NCI-H146 (cell line): ENCODE results near the gene TMEM51.

ENCODE experiments used
- DNase-seq: peaks from one replicate; lab custom pipeline; 2025; lab: John Stamatoyannopoulos, UW

The TMEM51 gene

DNA sequence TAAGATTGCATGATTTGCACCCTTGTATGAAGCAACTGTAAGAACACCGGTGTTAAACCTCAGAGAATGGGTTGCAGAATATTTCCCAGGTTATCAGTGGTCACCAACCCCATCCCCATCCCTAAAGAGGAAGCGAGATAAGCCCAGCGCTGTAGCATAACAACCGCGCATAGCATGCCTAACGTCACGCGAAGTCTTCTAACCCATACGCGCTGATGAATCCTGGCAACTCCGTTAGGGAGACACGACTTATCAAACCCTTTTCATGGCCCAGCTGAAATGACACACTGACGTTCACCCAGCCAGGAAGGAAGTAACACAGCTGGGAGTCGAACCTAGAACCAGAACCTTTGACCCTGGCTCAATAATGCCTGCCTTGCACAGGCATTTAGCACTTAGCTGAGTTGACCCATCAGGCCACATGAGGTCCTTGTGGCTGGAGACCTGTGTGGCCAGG, 24.2 kb downstream of the TMEM51 start:
- no peak for DNase-seq

DNA sequence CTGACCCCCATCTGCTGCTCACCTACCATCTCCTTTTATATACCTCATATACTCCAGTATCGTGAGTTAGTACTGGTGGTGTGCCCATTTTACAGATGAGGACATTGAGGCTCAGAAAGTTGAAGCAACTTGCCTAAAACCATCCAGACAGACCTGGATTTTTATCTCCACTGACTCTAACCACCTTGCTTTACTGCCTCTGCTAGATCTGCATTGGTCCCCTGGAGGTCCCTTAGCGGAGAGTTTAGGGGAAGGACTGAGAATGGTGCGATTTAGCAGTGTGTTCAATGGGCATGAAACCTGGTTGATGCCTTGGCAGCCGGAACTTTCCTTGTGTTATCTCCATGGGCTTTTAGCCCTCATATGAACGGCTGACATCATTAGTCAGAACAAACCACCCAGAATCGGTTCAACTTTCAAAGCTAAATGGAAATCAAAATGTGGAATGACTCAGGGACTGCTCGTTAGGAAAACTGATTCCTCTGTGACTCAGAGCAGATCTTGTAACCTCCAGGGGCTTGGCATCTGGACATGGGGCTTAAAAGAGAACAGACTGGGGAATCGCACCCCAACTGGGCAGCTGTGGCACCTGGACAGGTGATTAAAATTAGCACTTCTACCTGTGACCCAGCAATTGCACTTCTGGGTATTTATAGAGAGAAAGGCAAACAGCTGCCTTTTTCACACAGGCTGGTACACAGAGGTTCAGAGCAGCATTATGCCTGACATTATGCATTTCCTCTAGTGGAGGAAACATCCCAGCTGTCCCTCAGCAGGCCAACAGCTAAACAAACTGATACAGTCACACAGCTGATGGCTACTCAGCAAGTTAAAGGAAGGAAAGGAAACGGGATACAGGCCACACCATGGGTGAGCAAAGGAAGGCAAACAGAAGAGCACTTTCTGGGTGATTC, 25.3 kb downstream of the TMEM51 start:
- DNase-seq: peak; percentile 88

DNA sequence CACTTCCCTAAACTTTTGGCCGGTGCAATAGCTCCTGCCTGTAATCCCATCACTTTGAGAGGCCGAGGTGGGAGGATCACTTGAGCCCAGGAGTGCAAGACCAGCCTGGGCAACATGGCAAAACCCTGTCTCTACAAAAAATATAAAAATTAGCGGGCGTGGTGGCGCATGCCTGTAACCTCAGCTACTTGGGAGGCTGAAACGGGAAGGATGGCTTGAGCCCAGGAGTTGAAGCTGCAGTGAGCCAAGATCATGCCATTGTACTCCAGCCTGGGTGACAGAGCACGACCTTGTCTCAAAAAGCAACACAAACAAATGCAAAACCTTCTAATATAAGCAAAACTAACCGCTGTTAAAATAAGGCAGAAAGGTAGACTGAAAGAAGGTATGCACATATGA, 25.9 kb downstream of the TMEM51 start:
- no peak for DNase-seq

DNA sequence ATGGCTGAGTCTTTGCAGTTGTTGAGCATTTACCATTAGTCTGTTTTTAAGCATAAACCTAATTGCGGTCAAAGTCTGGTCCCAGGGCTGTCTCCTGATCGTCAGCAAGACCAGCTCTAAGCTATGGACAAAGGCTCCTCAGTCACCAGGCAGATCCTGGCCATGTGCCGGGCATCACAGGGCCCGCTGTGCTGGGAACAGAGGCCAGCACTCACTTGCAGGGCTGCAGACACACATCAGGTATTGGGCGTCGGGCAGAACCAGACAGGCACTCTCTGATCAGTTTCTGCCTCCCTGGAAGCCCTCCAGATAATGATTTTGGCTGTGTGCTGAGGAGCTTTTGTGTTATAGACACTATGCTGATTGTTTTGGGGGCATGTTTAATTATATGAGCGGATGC, 26.6 kb downstream of the TMEM51 start:
- no peak for DNase-seq

DNA sequence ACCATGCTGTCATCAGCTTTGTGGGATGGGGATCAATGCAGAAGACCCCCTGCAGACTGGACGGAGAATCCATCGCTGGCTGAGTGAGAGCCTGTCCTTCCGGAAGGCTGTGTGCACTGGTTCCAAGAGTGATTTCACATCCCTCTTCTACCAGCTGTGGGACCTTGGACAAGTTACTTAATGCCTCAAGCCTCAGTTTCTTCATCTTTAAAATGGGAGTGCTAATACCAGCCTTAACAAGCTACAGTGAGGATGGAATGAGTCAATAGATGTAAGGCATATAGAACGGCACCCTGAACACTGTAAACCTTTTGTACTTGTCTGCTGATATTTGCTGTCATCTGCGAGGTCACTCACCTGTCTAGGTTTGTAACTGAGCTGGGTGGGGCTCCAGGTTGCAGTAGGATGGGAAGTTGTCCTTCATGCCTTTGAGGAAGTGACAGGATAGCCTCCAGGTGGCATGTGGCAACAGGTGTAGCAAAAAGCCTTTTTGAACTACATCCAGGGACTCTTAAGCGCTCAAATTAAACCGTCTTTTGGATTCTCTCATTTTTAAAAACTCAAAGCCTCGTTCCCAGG, 27.5 kb downstream of the TMEM51 start:
- peak; percentile 61 for DNase-seq

DNA sequence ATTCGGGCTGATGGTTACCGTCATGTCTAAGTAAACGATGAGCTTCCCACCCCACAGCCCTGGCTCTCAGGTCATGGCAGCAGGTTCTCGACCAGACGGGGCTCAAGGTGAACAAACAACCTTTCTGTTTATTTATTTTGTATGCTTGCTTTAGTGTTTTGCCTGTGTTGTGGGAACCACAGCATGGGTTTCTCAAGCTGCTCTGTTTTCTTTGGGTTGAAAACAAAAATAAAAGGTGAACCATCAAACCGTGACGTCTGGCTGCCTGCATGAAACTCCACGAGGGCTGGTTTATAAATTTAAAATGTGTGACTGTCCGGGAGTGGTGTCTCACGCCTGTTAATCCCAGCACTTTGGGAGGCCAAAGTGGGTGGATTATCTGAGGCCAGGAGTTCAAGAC, 28.0 kb downstream of the TMEM51 start:
- DNase-seq: no peak

DNA sequence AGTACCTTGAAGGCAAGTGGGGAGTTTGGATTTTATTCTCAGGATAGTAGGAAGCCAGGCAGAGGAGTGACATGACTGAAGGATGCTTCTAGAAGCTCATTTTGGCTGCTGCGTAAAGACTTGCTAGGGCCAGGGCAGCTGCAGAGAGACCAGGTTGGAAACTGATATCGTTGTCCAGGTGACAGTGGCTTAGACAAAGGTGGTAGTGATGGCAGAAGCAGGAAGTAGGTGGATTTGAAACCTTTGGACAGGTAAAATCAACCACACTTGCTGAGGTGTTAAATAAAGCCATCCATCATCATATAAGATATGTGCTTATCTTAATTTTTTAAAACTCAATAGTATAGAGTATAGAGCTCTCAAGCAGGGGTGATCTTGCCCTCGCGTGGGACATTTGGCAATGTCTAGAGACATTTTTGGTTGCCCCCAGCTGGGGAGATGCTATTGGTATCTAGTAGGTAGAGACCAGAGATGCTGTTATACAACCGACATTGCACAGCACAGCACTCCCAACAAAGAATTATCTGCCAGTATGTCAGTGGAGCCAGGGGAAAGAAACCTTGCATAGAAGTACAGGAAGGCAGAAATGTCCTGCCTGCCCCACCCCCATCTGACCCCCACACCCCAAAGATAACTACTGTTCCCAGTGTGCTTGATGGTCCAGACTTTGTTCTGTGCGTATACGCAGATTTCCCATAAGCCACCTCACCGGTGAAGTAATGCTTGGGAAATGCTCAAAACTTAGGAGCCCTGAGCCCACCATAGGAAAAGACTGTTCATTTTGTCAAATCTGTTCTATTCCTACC, 31.1 kb downstream of the TMEM51 start:
- DNase-seq: no peak

DNA sequence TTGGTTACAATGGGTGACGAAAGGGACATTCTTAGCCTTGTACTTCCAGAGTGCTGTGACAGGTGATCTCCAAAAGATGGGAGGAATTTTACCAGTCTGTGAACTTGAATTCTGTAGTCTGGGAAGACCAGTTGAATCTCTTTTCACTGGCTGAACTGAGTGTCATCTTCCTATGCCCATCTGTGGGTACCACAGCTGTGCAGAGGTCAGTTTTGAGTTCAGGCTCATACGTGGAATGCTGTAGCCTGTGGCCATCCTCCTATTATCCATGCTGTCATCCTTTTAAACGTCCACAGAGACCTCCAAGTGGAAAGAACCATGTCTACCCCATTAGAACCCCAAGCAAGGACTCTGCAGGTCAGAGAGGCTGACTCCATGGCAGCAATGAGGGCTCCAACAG, 32.1 kb downstream of the TMEM51 start:
- DNase-seq: no peak

DNA sequence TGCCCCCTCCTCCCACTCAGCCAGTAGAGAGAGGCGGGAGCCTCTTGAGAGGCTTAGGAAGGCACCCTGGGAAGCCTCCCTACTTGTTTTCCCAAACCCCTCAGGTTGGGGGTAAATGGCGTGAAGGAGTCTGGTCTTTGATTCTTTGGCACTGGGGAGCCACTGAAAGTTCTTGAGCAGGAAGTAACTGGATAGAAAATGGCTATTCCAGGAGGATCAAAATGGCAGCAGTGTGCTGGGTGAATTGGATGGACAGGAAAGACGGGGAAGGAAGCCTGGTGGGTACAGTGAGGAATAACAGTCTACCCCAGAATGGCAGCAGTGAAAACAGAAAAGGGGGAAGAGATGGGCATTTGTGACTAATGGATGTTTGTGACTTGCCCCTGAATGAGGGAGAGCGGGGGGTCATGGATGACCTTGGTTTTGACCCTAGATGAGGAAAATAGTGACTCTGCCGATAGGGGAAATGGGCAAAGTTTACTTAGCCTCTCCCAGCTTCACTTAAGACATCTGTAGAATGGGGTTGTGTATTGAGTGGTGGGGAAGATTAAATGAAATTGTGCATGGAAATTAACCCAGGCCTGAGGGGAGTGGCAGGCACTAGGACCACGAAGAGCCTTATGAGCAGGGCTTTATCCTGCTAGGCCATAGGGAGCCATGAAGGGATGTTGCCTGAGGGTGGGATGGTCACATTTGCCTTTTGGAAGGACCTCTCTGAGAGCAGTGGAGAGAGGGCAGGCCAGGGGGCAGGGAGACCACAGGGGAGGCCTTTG, 32.7 kb downstream of the TMEM51 start:
- no peak for DNase-seq

DNA sequence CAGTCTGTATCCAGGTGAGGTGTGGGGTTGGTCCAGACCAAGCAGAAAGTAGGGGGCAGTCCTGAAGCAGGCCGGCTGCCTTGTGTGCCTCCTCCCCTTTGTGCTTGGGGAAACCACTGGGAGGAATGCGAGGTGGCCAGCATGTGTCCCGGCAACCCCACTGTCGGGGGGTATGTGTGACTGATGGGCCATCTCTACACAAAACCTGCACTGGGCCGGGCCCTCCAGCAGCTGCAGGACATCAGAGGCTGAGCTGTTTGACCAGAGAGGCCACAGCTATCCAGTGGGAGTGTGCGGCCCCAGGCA, 33.3 kb downstream of the TMEM51 start:
- no peak for DNase-seq

DNA sequence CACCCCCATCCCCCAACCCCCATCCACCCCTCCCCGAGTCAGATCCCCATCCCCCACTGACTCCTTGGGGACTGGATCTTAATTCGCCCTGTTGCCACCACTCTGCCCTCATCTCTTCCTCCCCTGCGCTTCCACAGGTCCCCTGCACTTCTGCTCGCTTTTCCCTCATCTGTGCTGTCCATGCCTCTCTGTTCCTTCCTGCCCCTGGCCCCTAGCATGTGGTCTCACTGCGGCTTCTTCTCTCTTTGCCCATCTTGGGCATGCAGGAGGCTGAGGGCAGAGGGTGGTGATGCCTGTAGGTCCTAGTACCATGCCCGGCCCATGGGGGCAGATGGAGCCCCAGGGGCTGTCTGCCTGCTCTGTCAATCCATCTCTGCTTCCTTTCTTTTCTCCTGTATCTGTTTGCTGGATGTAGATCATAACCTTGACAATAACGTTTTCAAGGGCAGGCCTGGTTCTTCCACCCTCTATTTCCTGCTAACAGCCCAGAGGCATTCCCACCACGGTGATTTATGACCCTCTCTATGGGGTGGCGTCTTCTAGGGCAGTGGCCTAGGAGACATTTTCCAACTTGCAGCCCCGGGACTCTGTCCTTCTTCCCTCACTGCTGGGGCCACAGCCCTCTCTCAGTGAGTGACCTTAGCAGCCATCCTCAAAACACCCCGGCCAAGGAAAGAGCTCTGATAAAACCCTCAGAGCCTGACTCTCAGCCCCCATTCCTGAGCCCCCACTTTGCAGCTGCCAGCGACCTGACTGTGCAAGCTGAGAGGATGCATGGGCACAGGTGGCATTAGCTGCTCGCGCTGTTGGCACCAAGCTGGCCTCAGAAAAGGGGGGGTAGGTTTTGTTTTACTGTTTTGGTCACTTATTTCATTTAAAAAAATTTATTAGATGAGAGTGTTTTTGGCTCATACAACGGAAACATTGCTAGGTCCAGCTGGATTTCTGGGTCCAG, 33.9 kb downstream of the TMEM51 start:
- no peak for DNase-seq

DNA sequence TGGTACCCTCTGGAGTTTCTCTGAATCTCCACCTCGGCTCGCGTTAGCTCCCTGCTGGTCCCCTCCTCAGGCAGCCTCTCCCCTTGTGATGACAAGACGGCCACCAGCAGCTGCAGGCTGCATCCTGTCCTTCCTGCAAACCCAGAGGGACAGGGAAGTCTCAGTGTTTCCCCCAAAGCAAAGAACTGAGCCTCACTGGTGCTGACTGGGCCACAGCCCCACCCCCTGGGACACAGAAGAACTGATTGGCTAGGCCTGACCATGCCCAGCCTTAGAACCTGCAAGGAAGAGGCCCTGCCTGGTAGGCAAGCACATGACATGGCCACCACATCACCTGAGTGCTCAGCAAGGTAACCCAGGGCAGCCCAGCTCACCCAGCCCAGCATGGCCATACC, 34.6 kb downstream of the TMEM51 start:
- DNase-seq: no peak

DNA sequence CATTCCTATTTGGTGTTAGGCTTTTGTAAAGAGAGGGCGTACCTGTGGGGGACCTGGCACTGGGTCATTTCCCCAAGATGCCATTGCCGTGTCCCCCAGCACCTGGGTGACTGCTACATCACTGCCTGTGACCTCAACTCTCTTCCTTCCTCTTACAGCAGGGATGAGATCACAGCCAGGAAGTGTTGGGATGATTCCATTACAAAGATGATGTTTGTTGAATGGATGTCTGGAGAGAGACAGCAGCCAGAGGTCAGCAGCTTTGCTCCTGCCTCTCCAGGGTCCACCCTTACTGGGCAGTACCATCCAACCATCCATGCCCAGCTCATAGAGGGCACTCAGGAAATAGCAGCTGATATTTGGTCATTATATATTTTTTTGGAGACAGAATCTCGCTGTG, 35.1 kb downstream of the TMEM51 start:
- no peak for DNase-seq

DNA sequence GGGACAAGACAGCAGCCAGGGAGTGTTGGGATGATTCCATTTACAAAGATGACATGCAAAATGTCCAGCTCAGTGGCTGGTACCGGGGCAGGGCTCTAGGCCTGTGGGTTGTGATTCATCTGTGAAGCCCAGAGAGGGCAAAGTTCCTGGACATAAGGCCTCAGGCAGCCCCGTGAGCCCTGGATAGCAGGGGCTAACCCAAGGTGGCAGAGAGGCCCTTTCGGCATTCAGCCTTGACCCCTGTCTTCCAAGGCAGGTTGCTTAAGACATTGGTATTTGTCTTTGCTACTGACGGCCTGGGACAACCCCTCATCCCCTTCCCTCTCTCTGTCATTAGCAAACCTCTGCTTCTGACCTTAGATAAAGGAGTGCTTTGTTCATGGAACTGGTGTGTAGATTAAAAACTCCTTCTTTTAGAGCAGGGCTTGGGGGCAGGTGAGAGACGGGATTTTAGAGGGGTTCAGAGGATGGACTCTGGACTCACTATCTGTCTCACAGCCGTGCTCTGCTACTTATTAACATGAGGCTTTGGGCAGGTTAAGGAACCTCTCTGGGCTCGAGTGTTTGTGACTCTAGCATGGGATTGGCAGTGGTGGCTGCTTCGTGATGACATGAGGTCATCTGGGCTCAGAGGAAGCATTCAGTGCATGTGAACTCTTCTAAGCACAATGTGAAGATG, 36.3 kb downstream of the TMEM51 start:
- no peak for DNase-seq

DNA sequence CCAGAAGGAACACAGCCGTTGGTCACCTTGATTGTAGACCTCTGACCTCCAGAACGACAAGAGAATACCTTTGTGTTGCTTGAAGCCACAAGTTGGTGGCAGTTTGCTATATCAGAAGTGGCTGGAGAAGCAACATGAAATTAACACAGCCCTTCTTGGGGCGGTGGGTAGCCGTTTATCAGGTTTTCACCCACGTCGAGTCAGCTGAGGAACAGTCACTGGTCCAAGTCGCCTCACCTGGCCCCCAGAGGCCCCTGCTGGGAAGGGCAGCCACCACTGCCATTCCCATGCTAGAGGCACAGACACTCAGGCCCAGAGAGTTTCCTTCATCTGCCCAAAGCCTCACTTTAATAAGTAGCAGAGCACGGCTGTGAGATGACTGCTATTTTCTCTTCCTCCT, 37.7 kb downstream of the TMEM51 start:
- DNase-seq: no peak

DNA sequence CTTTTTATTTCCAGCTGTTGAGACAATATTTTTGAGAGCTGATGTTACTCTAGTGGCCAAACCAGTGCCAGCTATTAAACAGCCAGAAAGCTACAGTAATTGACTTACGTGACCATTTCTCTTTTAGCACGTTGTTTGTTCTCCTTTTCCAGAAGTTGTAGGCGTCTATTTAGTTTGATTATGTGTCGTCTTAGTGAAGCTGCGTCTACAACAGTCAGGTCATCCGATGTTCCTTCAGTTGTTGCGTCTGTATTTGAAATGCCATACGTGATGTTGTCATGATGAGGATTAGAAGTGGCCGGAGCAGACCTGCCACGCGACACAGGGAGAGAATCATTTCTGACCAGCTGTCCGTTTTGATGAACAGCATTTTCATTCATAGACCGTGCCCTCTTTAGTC, 38.2 kb downstream of the TMEM51 start:
- no peak for DNase-seq

DNA sequence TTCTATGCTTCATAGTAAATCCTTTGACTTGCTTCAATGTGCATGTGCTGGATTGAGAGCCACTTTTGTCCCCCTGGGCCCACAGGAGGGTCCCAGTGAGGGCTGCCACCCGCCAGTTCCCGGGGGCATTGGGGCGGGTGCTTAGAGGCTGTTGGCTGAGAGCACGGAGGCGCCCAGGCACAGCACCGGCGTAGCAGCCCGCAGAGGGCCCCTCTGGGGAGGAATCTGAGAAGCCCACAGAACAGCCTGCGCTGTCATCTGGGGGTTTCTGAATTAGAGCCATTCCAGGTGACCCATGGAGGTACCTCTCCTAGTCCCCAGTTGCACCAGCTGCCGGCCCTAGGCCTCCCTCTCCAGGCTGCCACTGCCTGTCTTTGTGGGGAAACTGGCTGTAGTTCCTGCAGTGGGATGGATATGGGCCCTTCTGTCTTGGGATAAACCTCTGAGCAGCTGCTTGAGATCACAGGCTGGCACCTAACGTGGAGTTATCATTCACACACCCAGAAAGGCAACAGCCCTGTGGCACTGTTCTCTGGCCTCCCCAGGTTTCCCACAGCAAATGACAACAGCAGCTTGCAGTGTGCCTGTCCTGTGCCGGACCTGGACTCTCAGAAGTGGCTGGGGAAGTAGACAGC, 39.5 kb downstream of the TMEM51 start:
- no peak for DNase-seq

DNA sequence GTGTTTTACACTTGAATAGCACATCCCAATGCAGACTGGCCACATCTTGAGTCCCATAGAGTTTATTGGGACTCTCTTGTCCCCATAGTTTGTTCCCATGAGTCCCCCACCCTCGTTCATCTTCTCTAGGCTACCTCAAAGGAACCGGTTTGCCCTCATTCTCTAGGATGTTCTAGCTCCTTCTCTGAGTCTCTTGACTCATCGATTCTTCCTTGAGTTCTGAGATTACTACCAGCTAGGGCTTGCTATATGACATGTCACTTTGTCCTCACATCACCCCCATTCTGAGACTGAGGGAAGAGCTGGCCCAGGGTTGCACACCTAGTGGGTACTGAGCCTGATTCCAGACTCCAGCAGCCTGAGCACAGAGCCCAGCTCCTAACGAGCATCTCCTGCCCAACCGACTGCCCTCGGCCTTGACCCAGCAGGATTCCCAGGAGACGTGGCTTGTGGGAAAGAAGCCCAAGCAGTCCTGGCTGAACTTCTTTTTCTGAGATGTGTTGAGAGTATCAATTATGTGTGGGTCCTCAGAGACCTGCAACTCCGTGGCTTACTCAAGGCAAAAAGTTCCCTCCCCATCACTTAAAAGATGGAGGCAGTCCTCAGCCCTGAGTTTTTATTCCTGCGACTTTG, 42.0 kb downstream of the TMEM51 start:
- DNase-seq: no peak

DNA sequence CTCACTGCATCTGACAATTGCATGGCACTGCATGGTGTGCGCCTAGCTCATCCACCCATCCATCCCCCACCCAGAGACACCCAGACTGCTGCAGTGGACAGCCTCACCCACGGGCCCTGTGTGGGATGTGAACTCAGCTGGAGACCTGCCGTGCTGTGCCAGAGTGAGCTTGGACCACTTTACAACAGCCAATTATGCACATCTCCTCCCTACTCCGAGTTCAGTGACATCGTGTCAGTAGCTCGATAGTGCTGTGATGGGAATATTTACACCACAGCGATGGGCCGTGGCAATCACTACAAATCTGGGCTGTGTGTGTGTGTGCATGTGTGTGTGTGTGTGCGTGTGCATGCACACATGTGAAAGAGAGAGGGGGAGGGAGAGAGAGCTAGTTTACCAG, 42.5 kb downstream of the TMEM51 start:
- no peak for DNase-seq
